HepG2 (cell line): ENCODE results near the gene SRGAP2B.
"Not testable (repeated sequence)": the region's sequence is repeated elsewhere in the genome, so short reads cannot be mapped to it uniquely, and the experiment has no call there.

Experiments
- CEBPB ChIP-seq: IDR thresholded peaks from 2 replicates; pipeline ENCODE4 v1.6.1; 2011; ENCODE audit warnings: low read depth, low read length, improper control_type of control experiment, borderline replicate concordance
- MTERF4 ChIP-seq: sonication (generic); formaldehyde crosslinking; IDR thresholded peaks from 2 replicates; pipeline ENCODE4 v1.8.0; 2023; ENCODE audit warnings: mild to moderate bottlenecking, missing genetic modification reagents
- SMC3 ChIP-seq: IDR thresholded peaks from 2 replicates; pipeline ENCODE4 v1.6.1; 2011; ENCODE audit warnings: low read length, improper control_type of control experiment
- ZNF138 ChIP-seq: sonication (generic); formaldehyde crosslinking; IDR thresholded peaks from 2 replicates; pipeline ENCODE4 v1.5.0; 2020; ENCODE audit warnings: mild to moderate bottlenecking, low read depth, missing genetic modification reagents

- TF ChIP-seq CEBPB; SMC3; MTERF4 (CRISPR knock-in tag); ZNF138: not testable (repeated sequence)
These were observed 16.2 kb downstream of the SRGAP2B start for GRCh38 chr1:145078787-145079370.
